H1 (cell line): ENCODE measurements around the gene MRFAP1. TPM values are rescaled to one million over a fixed set of nuclear protein-coding genes. Genes with fewer than 3 reads are reported as not detected.

Experiments used
- ASH2L ChIP-seq: fragments of 200-600, 300-600 bp; sonication (generic); IDR thresholded peaks from one replicate; pipeline ENCODE4 v1.7.1; 2017; ENCODE audit warnings: low read length
- CBX5 ChIP-seq: fragments of 300-800, 300-1000 bp; sonication (generic); IDR thresholded peaks from 2 replicates; pipeline ENCODE4 v1.7.1; 2016; ENCODE audit warnings: antibody characterized with exemption, low read length, low read depth
- CHD7 ChIP-seq: fragments of 300-600 bp; sonication (generic); IDR thresholded peaks from 2 replicates; pipeline ENCODE4 v1.7.1; 2012; ENCODE audit warnings: low read length, moderate library complexity, mild to moderate bottlenecking, inconsistent platforms; ENCODE audit not compliant: insufficient replicate concordance
- FOSL1 ChIP-seq: IDR thresholded peaks from 2 replicates; pipeline ENCODE4 v1.6.1; 2011; ENCODE audit warnings: mild to moderate bottlenecking, low read depth, low read length, moderate library complexity; ENCODE audit not compliant: insufficient read depth
- HDAC6 ChIP-seq: IDR thresholded peaks from one replicate; pipeline ENCODE4 v1.7.1; 2012; ENCODE audit warnings: low read depth, mild to moderate bottlenecking, inconsistent platforms, low read length, moderate library complexity
- JUN ChIP-seq: IDR thresholded peaks from 2 replicates; pipeline ENCODE4 v1.6.1; 2011; ENCODE audit warnings: low read depth, mild to moderate bottlenecking, improper control_type of control experiment, low read length
- MAX ChIP-seq: IDR thresholded peaks from 2 replicates; pipeline ENCODE4 v1.6.1; 2012; ENCODE audit warnings: inconsistent platforms
- RNF2 ChIP-seq: fragments of 200-900, 300-1000 bp; sonication (generic); IDR thresholded peaks from 2 replicates; pipeline ENCODE4 v1.7.1; 2016; ENCODE audit warnings: borderline replicate concordance, low read depth, mild to moderate bottlenecking, antibody characterized with exemption, low read length; ENCODE audit not compliant: poor library complexity, severe bottlenecking; ENCODE audit errors: missing control alignments
- RXRA ChIP-seq: IDR thresholded peaks from 2 replicates; pipeline ENCODE4 v1.6.1; 2011; ENCODE audit warnings: low read depth, mild to moderate bottlenecking, low read length, moderate library complexity; ENCODE audit not compliant: insufficient read depth
- SRF ChIP-seq: IDR thresholded peaks from 2 replicates; pipeline ENCODE4 v1.6.1; 2011; ENCODE audit warnings: mild to moderate bottlenecking, low read depth, low read length, moderate library complexity
- polyA plus RNA-seq, 7 experiments: library from polyadenylated mRNA; depleted of rRNA in 3 of 7; stranded (reverse) in 5 of 7; unstranded in 2 of 7; fragments of >200 nt in 5 of 7; fragments of 200-250 nt in 2 of 7; gene quantifications; 1 replicate in 5 of 7; 2 replicates in 1 of 7; 4 replicates in 1 of 7; pipeline versions ENCODE4 v1.2.1 to v1.2.3, GENCODE V29; 2011 to 2013; ENCODE audit warnings: missing spikeins in 2 of 7, mixed read lengths in 2 of 7
- total RNA-seq: library from RNA; stranded (reverse); fragmentation: NEBNext Ultra II Directional; extraction: Animal tissue kit (Norgen Biotek cat#: 25700); gene quantifications from 2 replicates; pipeline ENCODE4 v1.2.1, GENCODE V29; 2021

Gene MRFAP1
- total and polyA plus RNA-seq, 2 of the 8 experiments (the other 6 are each of a cell fraction or from before 2014, with no cell fraction given) = 108 to 307 TPM

DNA sequence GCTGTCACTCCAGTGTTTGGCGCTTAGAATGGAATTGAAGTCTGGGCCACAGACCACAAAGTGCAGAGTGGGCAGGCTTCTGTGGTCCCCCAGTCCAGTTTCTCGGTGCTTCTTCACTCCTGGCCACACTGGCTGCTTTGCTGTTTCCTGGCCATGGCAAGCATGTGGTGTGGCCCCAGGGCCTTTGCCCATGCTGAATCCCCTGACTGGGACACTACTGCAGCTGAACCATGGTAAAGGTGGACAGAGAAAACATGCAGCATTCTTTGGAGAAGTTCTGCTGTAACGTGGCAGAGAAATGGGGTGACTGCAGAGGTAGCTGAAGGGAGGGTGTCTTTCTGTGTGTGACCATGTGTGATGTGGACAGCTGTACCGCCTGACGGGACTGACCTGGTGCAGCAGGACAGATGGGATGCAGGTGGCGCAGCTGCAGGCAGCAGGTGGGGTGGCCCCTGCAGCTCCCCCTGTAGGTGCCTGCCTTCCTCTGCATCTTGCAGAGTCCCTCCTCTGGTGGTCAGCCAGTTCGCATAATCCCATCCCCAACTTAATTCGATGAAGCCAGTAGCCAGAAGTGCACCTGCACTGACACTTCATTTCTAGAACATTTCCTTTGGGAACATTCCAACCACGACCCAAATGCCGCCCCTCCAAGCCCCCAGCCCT is 40.0 kb downstream of the MRFAP1 start (continued):
- TF ChIP-seq CHD7 = no peak
- TF ChIP-seq HDAC6 = no peak
- TF ChIP-seq JUN = no peak
- no peak for TF ChIP-seq ASH2L
- no peak for TF ChIP-seq SRF
- TF ChIP-seq FOSL1 = no peak
- TF ChIP-seq MAX = peak; percentile 75
- no peak for TF ChIP-seq CBX5
- no peak for TF ChIP-seq RNF2
- TF ChIP-seq RXRA = no peak
